Fibroblast of lung (primary cell): ENCODE measurements around the gene CSNK2B. TPM values are rescaled to one million over a fixed set of nuclear protein-coding genes. Genes with fewer than 3 reads are reported as not detected.
"Not testable (repeated sequence)": the region's sequence is repeated elsewhere in the genome, so short reads cannot be mapped to it uniquely, and the experiment has no call there.

Experiments used
- DNase-seq, 2 donors: peaks; one replicate each; pipeline versions ENCODE4 v3.0.0 to v3.0.0-alpha.2; 2010; ENCODE audit warnings: low read depth in 2 of 2
- H2AFZ ChIP-seq: 2 replicates; pipeline ENCODE4 v1.5.1; 2012; ENCODE audit warnings: low read length, control low read depth, inconsistent platforms
- H3K27ac ChIP-seq: 2 replicates; pipeline ENCODE4 v1.5.1; 2011; ENCODE audit warnings: low read length, control low read depth; ENCODE audit not compliant: insufficient read depth
- H3K27me3 ChIP-seq: 2 replicates; pipeline ENCODE4 v1.5.1; 2011; ENCODE audit warnings: mild to moderate bottlenecking, low read length; ENCODE audit not compliant: control insufficient read depth, insufficient read depth
- H3K36me3 ChIP-seq: 2 replicates; pipeline ENCODE4 v1.5.1; 2011; ENCODE audit warnings: low read length; ENCODE audit not compliant: control insufficient read depth, insufficient read depth
- H3K4me1 ChIP-seq: 2 replicates; pipeline ENCODE4 v1.5.1; 2011; ENCODE audit warnings: low read length; ENCODE audit not compliant: control insufficient read depth, insufficient read depth; ENCODE audit errors: extremely low read depth
- H3K4me2 ChIP-seq: 2 replicates; pipeline ENCODE4 v1.5.1; 2011; ENCODE audit warnings: low read length, control low read depth; ENCODE audit not compliant: insufficient read depth; ENCODE audit errors: extremely low read depth
- H3K4me3 ChIP-seq, 4 experiments: fragments of 200-600 bp in 1 of 4; sonication (generic) in 1 of 4; replicated peaks in 1 of 4; 2 replicates each; pipeline ENCODE4 v1.5.1; 2011 to 2016; ENCODE audit warnings: low read length in 4 of 4, low read depth in 3 of 4, mild to moderate bottlenecking in 3 of 4, control low read depth in 2 of 4, inconsistent platforms in 1 of 4, mixed read lengths in 1 of 4; ENCODE audit not compliant: insufficient read depth in 1 of 4; ENCODE audit errors: control extremely low read depth in 1 of 4
- H3K79me2 ChIP-seq: 2 replicates; pipeline ENCODE4 v1.5.1; 2012; ENCODE audit warnings: mild to moderate bottlenecking, low read length, inconsistent platforms; ENCODE audit not compliant: control insufficient read depth, insufficient read depth
- H3K9ac ChIP-seq: 2 replicates; pipeline ENCODE4 v1.5.1; 2011; ENCODE audit warnings: mild to moderate bottlenecking, low read length, control low read depth; ENCODE audit not compliant: insufficient read depth
- H3K9me3 ChIP-seq: 2 replicates; pipeline ENCODE4 v1.5.1; 2012; ENCODE audit warnings: low read depth, low read length; ENCODE audit not compliant: control insufficient read depth, insufficient read depth
- H4K20me1 ChIP-seq: 2 replicates; pipeline ENCODE4 v1.5.1; 2011; ENCODE audit warnings: low read length; ENCODE audit not compliant: control insufficient read depth, insufficient read depth; ENCODE audit errors: extremely low read depth
- EZH2 ChIP-seq: IDR thresholded peaks from 2 replicates; pipeline ENCODE4 v1.5.1; 2012; ENCODE audit warnings: low read length, control low read depth, mild to moderate bottlenecking; ENCODE audit errors: missing control alignments
- polyA plus RNA-seq, 2 donors: library from polyadenylated mRNA; depleted of rRNA in 1 of 2; stranded (reverse) in 1 of 2; unstranded in 1 of 2; fragments of >200 nt; gene quantifications; 2 replicates each; pipeline ENCODE4 v1.2.1, GENCODE V29; 2011 to 2012; ENCODE audit warnings: missing spikeins in 1 of 2
- total RNA-seq: library from RNA; depleted of rRNA; stranded (reverse); fragments of >200 nt; gene quantifications from 2 replicates; pipeline ENCODE4 v1.2.1, GENCODE V29; 2014
- TF ChIP-seq, protein P1 (sequence below), 2 donors: IDR thresholded peaks in 1 of 2; conservative IDR thresholded peaks in 1 of 2; 1 replicate in 1 of 2; 2 replicates in 1 of 2; pipeline ENCODE4 v1.5.1; 2011 to 2012; ENCODE audit warnings: low read length in 2 of 2, control low read depth in 1 of 2, inconsistent platforms in 1 of 2, low read depth in 1 of 2, mild to moderate bottlenecking in 1 of 2

The CSNK2B gene
- total and polyA plus RNA-seq, 2 donors (not counting 1 experiment from before 2014, with no cell fraction given) = 67.2 to 84.9 TPM

- Histone ChIP-seq H3K27me3 (peaks cover 14% of the 10 kb centered on the region), H3K4me1 (no peaks in the 10 kb centered on the region), H3K4me2 (no peak overlapping the region), H3K9me3 (no peaks in the 10 kb centered on the region), H3K9ac (no peak overlapping the region), H3K36me3 (no peaks in the 10 kb centered on the region), H3K79me2 (no peaks in the 10 kb centered on the region), H3K27ac (no peak overlapping the region), H4K20me1 (no peaks in the 10 kb centered on the region), H3K4me3 (no peak overlapping the region), H2AFZ (no peak overlapping the region)
- no peak for DNase-seq
- TF ChIP-seq, protein P1, sequence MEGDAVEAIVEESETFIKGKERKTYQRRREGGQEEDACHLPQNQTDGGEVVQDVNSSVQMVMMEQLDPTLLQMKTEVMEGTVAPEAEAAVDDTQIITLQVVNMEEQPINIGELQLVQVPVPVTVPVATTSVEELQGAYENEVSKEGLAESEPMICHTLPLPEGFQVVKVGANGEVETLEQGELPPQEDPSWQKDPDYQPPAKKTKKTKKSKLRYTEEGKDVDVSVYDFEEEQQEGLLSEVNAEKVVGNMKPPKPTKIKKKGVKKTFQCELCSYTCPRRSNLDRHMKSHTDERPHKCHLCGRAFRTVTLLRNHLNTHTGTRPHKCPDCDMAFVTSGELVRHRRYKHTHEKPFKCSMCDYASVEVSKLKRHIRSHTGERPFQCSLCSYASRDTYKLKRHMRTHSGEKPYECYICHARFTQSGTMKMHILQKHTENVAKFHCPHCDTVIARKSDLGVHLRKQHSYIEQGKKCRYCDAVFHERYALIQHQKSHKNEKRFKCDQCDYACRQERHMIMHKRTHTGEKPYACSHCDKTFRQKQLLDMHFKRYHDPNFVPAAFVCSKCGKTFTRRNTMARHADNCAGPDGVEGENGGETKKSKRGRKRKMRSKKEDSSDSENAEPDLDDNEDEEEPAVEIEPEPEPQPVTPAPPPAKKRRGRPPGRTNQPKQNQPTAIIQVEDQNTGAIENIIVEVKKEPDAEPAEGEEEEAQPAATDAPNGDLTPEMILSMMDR (conservative IDR thresholded peaks at IDR 0.05 in 1 of 2, IDR thresholded peaks at IDR 0.05 in 1 of 2; ENCODE audit: low read depth in 1 of 2, low read length in 2 of 2) = no peak
- TF ChIP-seq EZH2 = no peak
Measured at GRCh38 chr6:31708224-31708623, 42.3 kb downstream of the CSNK2B start.

GRCh38 chr6:31709157-31709556 is 43.3 kb downstream of the CSNK2B start:
- H3K4me2 ChIP-seq, H3K79me2 ChIP-seq, H3K27ac ChIP-seq, H3K4me1 ChIP-seq, H3K4me3 ChIP-seq, H3K9me3 ChIP-seq, DNase-seq, H3K36me3 ChIP-seq, H2AFZ ChIP-seq, H4K20me1 ChIP-seq, H3K9ac ChIP-seq: not testable (repeated sequence)
- peaks cover 18% of the 10 kb centered on the region for H3K27me3 ChIP-seq

GRCh38 chr6:31710523-31711219 is 44.8 kb downstream of the CSNK2B start:
- TF ChIP-seq EZH2 = no peak
- TF ChIP-seq, protein P1 (conservative IDR thresholded peaks at IDR 0.05 in 1 of 2, IDR thresholded peaks at IDR 0.05 in 1 of 2; ENCODE audit: low read depth in 1 of 2, low read length in 2 of 2) = no peak
- Histone ChIP-seq H3K79me2 (no peaks in the 10 kb centered on the region), H3K36me3 (no peaks in the 10 kb centered on the region), H3K4me2 (no peak overlapping the region), H2AFZ (no peak overlapping the region), H3K9me3 (no peaks in the 10 kb centered on the region), H3K4me1 (no peaks in the 10 kb centered on the region), H3K27ac (no peak overlapping the region), H3K9ac (no peak overlapping the region), H3K27me3 (peaks cover 20% of the 10 kb centered on the region), H4K20me1 (no peaks in the 10 kb centered on the region), H3K4me3 (no peak overlapping the region)
- DNase-seq = no peak
